Tibial nerve (tissue), 4 donors: ENCODE results near the gene SPTLC1.
"Not testable (repeated sequence)": the region's sequence is repeated elsewhere in the genome, so short reads cannot be mapped to it uniquely, and the experiment has no call there.

Source experiments
- EP300 ChIP-seq, 2 donors: sonication (generic); formaldehyde crosslinking; IDR thresholded peaks; one replicate each; pipeline ENCODE4 v1.6.1; 2017; ENCODE audit warnings: antibody characterized with exemption in 2 of 2, mild to moderate bottlenecking in 1 of 2
- TF ChIP-seq, protein P1 (sequence below), 5 experiments: fragments of 200-600 bp in 3 of 5; fragments of 450-650 bp in 2 of 5; sonication (generic) in 3 of 5; IDR thresholded peaks; one replicate each; pipeline ENCODE4 v1.5.1; 2016 to 2019; ENCODE audit warnings: antibody characterized with exemption in 5 of 5, mild to moderate bottlenecking in 3 of 5, moderate library complexity in 2 of 5

DNA sequence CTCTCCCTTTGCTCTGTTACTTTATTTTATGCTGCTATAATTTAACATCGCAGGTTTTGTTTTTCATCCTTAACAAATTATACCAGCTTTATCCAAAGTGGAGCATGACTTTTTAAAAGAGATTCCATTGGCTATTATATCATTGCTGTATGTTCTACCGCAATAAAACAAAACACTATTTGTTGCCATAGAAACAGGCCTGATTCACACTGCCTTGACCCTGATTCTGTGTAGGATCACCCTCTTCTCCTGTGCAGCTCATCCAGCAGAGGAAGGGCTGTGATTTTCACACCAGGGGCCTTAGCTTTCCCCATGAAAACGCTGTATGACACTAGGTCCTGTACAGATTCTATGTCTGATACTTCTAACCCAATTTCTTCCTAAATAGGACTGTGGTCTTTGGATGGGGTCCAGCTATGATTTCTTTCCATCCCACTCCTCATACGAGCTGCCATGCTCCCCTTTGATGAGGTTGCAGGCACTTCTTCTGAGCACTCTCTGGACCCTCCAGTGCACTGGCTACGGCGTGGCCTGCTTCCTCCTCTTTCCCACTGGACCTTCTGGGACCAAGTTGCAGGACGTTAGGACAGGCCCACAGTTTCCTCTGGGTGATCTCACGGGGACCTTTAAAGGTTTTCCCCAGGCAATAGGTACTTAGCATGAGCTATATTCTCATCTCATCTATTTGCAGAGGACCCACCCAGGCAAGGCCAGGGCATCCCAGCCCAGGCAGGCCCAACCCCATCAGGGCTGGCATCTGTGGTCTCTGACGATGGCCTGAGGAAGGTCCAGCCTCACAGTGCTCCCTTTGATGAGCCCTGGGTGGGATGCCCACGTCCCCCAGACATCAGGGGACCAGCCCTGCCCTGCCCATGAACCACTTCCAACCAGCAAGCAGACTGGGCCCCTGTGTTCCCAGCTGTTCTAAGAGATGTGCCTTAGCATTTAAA, 38.5 kb upstream of the SPTLC1 start:
- TF ChIP-seq, protein P1, sequence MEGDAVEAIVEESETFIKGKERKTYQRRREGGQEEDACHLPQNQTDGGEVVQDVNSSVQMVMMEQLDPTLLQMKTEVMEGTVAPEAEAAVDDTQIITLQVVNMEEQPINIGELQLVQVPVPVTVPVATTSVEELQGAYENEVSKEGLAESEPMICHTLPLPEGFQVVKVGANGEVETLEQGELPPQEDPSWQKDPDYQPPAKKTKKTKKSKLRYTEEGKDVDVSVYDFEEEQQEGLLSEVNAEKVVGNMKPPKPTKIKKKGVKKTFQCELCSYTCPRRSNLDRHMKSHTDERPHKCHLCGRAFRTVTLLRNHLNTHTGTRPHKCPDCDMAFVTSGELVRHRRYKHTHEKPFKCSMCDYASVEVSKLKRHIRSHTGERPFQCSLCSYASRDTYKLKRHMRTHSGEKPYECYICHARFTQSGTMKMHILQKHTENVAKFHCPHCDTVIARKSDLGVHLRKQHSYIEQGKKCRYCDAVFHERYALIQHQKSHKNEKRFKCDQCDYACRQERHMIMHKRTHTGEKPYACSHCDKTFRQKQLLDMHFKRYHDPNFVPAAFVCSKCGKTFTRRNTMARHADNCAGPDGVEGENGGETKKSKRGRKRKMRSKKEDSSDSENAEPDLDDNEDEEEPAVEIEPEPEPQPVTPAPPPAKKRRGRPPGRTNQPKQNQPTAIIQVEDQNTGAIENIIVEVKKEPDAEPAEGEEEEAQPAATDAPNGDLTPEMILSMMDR (IDR thresholded peaks at IDR 0.05), result not testable (repeated sequence)
- not testable (repeated sequence) for TF ChIP-seq EP300 (IDR thresholded peaks at IDR 0.05)
